Psoas muscle (tissue), 8 donors: ENCODE results near the gene LTBR. TPM values are rescaled to one million over a fixed set of nuclear protein-coding genes. Genes with fewer than 3 reads are reported as not detected.

Experiments used
- ATAC-seq, 4 donors: fragments of 200-7000 bp; cut with Tn5 transposase; one replicate each; pipeline ENCODE4 v1.9.1; 2020; ENCODE audit warnings: moderate library complexity in 3 of 4, mild to moderate bottlenecking in 2 of 4
- DNase-seq, 2 donors: peaks; one replicate each; pipeline ENCODE4 v3.0.0-alpha.2; 2020
- H3K27ac ChIP-seq: fragments of 200-600 bp; one replicate; pipeline ENCODE4 v1.8.0; 2022
- H3K27me3 ChIP-seq, 3 donors: fragments of 200-600 bp in 1 of 3; one replicate each; pipeline versions ENCODE4 v1.6.1 to v1.8.0; 2013 to 2022; ENCODE audit warnings: low read length in 2 of 3, mild to moderate bottlenecking in 2 of 3, moderate library complexity in 1 of 3; ENCODE audit not compliant: insufficient read depth in 3 of 3
- H3K36me3 ChIP-seq, 2 donors: fragments of 200-600 bp in 1 of 2; one replicate each; pipeline versions ENCODE4 v1.6.1 to v1.8.0; 2013 to 2022; ENCODE audit warnings: low read depth in 1 of 2, mild to moderate bottlenecking in 1 of 2, moderate library complexity in 1 of 2; ENCODE audit not compliant: insufficient read depth in 1 of 2
- H3K4me1 ChIP-seq: fragments of 200-600 bp; one replicate; pipeline ENCODE4 v1.8.0; 2022
- H3K4me3 ChIP-seq: fragments of 200-600 bp; one replicate; pipeline ENCODE4 v1.8.0; 2022; ENCODE audit warnings: mild to moderate bottlenecking
- H3K9me3 ChIP-seq: fragments of 200-600 bp; one replicate; pipeline ENCODE4 v1.8.0; 2022
- CTCF ChIP-seq: fragments of 200-600 bp; IDR thresholded peaks from one replicate; pipeline ENCODE4 v1.8.0; 2022; ENCODE audit warnings: antibody characterized with exemption
- WGBS, 3 donors: extraction: QIAGEN DNeasy Blood & Tissue Kit; methylation state at CpG; one replicate each; pipeline versions ENCODE4 v1.1.6 to v1.1.7; 2013; 5-methylcytosine and 5-hydroxymethylcytosine counted together
- intact Hi-C, 2 donors: fragments of 100-400 bp; cut with DNase I; formaldehyde crosslinking; loops; one replicate each; pipeline versions ENCODE4 v1.11.0 to v1.14.2; 2022
- polyA plus RNA-seq, 3 donors: library from polyadenylated mRNA; stranded (reverse); fragments of 200-250 nt; gene quantifications; one replicate each; pipeline ENCODE4 v1.2.3, GENCODE V29; 2013
- total RNA-seq, 4 donors: library from RNA; stranded (reverse); fragmentation: NEBNext Ultra II Directional in 2 of 4; extraction: Animal tissue kit (Norgen Biotek cat#: 25700) in 2 of 4; gene quantifications; one replicate each; pipeline versions ENCODE4 v1.2.1 to v1.2.4, GENCODE V29; 2021 to 2023
- donor health status: healthy with polysubstance abuse.
- donor health status: DM: no; HTN: no; CAD: no; lungs with moderate emphysema.
- donor health status: Bipolar disorder and iron deficiency.
- donor health status: healthy.
- donor health status: DM: yes; HTN: yes; CAD: no.
- donor health status: DM: no; HTN: no; CAD: no.
- donor health status: DM: no; HTN: no; CAD: no.
- donor health status: DM: yes; HTN: yes; CAD: no.

LTBR gene
- total and polyA plus RNA-seq, 7 donors, result 15.3 to 38.8 (median 34.5) TPM

GRCh38 chr12:6338955-6339354, 45.0 kb upstream of the LTBR start:
- intact Hi-C loops, result loop anchor here in 1 of 2 donors (5.0 kb wide), 1 partner anchor 198 kb away; no protein-coding TSS in a partner anchor
- Histone ChIP-seq H3K27ac (peak overlapping the region; percentile 88), H3K27me3 (no peaks in the 10 kb centered on the region), H3K4me1 (peaks cover 65% of the 10 kb centered on the region), H3K4me3 (peak overlapping the region; percentile 99), H3K36me3 (peaks cover 2 to 17% of the 10 kb centered on the region in 2 donors), H3K9me3 (no peaks in the 10 kb centered on the region)
- DNase-seq, result no peak
- no peak for TF ChIP-seq CTCF
- 24 to 45% (median 28%) methylated on average over 3 of the region's 3 CpGs for WGBS, 3 donors
- no peak for ATAC-seq

- DNase-seq (peak in 1 of 2 donors; percentile 67), ATAC-seq (no peak)
- H3K27me3 ChIP-seq, result no peaks in the 10 kb centered on the region
- 4 to 20% (median 8%) methylated on average over 9 of the region's 9 CpGs for WGBS, 3 donors
- intact Hi-C loops, result loop anchor here in 1 of 2 donors (5.0 kb wide), 1 partner anchor 197 kb away; no protein-coding TSS in a partner anchor
- no peak for TF ChIP-seq CTCF
- peaks cover 54% of the 10 kb centered on the region for H3K4me1 ChIP-seq
- no peaks in the 10 kb centered on the region for H3K9me3 ChIP-seq
- H3K36me3 ChIP-seq, result peaks cover 2 to 7% of the 10 kb centered on the region in 2 donors
- H3K27ac ChIP-seq, result peak overlapping the region; percentile 88
- peak overlapping the region; percentile 99 for H3K4me3 ChIP-seq
Measured at GRCh38 chr12:6340032-6340638, 43.8 kb upstream of the LTBR start.

GRCh38 chr12:6340745-6341416, 43.1 kb upstream of the LTBR start:
- ATAC-seq (no peak), DNase-seq (peak in 1 of 2 donors; percentile 67)
- Histone ChIP-seq H3K27ac (peak overlapping the region; percentile 88), H3K4me3 (peak overlapping the region; percentile 99), H3K36me3 (peaks cover 2 to 7% of the 10 kb centered on the region in 2 donors), H3K4me1 (peaks cover 48% of the 10 kb centered on the region), H3K27me3 (no peaks in the 10 kb centered on the region), H3K9me3 (no peaks in the 10 kb centered on the region)
- no peak for TF ChIP-seq CTCF
- WGBS, 3 donors, result 1 to 5% (median 1%) methylated on average over 14 to 15 of the region's 15 CpGs
- intact Hi-C loops, result loop anchor here in 1 of 2 donors (5.0 kb wide), 1 partner anchor 196 kb away; no protein-coding TSS in a partner anchor

- DNase-seq (peak; percentile 73 to 85), ATAC-seq (peak; percentile 81 to 89 (median 84))
- Histone ChIP-seq H3K4me1 (peaks cover 46% of the 10 kb centered on the region), H3K9me3 (no peaks in the 10 kb centered on the region), H3K4me3 (peak within 1 kb of the TSS; percentile 99), H3K27me3 (no peaks in the 10 kb centered on the region), H3K27ac (peak within 1 kb of the TSS; percentile 88), H3K36me3 (peaks cover 2 to 7% of the 10 kb centered on the region in 2 donors)
- TF ChIP-seq CTCF, result no peak
- 0% methylated on average over 19 to 21 of the region's 21 CpGs for WGBS, 3 donors
- intact Hi-C loops, result loop anchor here (2.0 to 5.0 kb wide), 2 partner anchors 41 to 196 kb away; no protein-coding TSS in a partner anchor
Measured at GRCh38 chr12:6341417-6342139, 42.4 kb upstream of the LTBR start, which contains the start of gene TNFRSF1A. Gene TNFRSF1A (minus strand): TSS chr12:6342076. CDS start chr12:6341814, 262 bp downstream.
